Measurements from ENCODE around the gene GALT.
A peak's percentile ranks its signal among the peaks of the same experiment; 100 is the strongest.

DNA sequence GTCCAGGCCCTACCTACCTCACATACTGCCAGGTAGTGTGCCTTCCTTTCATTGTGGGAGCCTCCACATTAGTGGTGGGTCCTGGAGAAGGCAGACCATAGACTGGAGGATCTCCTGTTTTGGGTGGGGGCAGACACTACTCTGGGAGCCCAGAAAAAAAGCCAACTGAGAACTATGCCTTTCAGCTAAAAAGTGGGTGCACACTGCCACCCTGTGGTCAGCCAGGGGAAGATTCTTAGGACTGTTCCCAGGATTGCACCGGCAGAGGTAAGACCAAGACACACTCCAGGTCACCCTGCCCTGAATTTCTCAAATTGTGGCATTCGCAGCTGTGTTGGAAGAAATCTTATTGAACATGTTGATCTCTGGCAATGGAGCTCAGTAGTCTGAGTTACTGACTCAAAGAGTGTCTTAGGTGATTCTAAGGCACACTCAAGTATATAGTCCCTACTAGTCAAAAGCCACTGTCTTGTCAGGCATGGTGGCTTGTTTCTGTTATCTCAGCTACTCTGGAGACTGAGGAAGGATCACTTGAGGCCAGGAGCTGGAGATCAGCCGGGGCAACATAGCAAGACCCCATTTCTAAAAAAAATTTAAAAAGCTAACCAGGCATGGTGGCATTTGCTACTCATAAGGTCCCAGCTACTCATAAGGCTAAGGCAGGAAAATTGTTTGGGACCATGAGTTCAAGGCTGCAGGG lies 12.5 kb upstream of the GALT start:
- TF ChIP-seq, protein P1, sequence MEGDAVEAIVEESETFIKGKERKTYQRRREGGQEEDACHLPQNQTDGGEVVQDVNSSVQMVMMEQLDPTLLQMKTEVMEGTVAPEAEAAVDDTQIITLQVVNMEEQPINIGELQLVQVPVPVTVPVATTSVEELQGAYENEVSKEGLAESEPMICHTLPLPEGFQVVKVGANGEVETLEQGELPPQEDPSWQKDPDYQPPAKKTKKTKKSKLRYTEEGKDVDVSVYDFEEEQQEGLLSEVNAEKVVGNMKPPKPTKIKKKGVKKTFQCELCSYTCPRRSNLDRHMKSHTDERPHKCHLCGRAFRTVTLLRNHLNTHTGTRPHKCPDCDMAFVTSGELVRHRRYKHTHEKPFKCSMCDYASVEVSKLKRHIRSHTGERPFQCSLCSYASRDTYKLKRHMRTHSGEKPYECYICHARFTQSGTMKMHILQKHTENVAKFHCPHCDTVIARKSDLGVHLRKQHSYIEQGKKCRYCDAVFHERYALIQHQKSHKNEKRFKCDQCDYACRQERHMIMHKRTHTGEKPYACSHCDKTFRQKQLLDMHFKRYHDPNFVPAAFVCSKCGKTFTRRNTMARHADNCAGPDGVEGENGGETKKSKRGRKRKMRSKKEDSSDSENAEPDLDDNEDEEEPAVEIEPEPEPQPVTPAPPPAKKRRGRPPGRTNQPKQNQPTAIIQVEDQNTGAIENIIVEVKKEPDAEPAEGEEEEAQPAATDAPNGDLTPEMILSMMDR (IDR thresholded peaks at IDR 0.05), result peak; percentile 89
- TF ChIP-seq EZH2 (IDR thresholded peaks at IDR 0.05; ENCODE audit: borderline replicate concordance, insufficient read depth, low read depth, low read length, poor library complexity, severe bottlenecking), result no peak
